HG03280 (cell line): ENCODE results near the gene PI4KB.
"Not testable (repeated sequence)": the region's sequence is repeated elsewhere in the genome, so short reads cannot be mapped to it uniquely, and the experiment has no call there.

Experiments used
- ATAC-seq: cut with Tn5 transposase; IDR thresholded peaks from one replicate; pipeline ENCODE4 v1.9.1; 2021; ENCODE audit warnings: mild to moderate bottlenecking, moderate library complexity; ENCODE audit not compliant: unreplicated experiment

The PI4KB gene

GRCh38 chr1:151281969-151282882 is 45.0 kb downstream of the PI4KB start, which contains the start of gene ZNF687:
Gene ZNF687, plus strand, starts transcription at chr1:151282299. Its CDS starts 3,993 bp downstream, at chr1:151286292.
- peak; percentile 86 for ATAC-seq

GRCh38 chr1:151281225-151281968 is 45.8 kb downstream of the PI4KB start:
- ATAC-seq, result peak; percentile 40

DNA sequence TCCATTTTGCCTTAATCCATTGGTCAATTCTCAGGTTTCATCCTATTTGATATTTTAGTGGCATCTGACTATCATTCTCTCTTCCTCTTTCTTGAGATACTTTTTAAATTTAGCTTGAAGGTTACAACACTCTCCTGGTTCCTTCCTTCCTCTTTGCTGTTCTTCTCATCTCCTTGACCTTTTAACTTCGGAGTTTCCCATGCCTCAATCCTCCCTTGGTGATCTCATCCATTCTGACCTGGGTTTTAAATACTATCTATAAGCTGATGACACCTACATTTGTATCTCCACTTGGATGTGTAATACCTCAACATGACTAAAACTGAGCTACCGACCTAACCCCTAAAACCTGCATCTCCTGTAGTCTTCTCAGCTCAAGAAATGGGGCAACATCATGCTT is 50.0 kb downstream of the PI4KB start:
- no peak for ATAC-seq

DNA sequence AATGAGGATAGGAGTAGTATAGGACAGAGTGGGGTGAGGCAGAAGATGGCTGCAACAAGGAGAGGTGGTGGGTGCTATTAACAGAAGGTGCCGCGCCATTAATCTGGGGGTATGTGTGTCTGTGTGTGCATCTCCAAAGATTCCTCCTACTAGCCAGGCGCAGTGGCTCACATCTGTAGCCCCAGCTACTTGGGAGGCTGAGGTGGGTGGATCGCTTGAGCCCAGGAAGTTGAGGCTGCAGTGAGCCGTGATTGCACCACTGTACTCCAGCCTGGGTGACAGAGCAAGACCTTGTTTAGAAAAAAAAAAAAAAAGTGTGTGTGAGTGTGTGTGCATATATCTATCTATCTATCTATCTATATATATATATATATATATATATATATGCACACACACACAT is 51.9 kb downstream of the PI4KB start:
- ATAC-seq, result not testable (repeated sequence)

DNA sequence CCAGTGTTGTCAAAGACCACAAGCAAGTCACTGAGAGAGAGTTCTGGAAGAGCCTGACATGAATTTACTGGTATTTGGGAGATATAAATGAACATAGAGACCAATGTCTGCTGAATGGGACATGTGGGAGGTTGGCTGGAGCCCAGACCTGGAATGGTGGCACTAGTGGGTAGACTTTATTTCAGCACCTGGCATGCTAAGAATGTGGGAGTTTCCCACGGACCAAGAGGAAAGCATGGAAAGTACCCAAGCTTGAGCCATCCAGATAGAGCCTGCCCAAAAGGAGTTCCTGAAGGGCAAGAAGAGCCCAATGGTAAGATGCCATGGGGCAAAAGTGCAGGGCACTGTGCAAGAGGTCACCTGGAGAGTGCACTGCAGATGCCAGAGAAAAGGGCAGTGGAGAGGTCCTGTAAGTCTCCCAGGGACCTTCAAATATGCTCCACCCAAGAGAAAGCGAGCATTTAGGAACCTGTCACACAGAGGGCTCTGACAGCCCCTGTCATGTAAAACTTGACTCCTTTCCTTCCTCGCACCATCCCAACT is 53.2 kb downstream of the PI4KB start:
- ATAC-seq, result no peak

DNA sequence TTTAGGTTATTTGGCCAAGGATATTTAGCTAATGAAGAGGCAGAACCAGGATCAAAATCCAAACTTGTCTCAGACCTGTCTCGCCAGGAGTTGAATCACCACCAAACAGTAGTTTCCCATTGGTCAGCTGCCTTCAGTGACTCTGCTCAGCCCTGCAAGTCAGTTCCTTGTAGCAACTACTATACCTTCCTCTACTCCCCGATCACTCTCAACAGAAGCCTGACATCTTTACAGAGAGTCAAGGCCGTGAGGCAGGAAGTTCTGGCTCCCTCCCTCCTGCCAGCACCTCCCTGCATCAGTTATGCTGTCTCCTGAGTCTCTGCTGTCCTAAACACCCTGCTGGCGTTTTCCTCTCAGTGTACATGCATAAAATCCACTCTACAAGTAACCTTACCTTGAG is 59.5 kb downstream of the PI4KB start:
- ATAC-seq, result no peak

DNA sequence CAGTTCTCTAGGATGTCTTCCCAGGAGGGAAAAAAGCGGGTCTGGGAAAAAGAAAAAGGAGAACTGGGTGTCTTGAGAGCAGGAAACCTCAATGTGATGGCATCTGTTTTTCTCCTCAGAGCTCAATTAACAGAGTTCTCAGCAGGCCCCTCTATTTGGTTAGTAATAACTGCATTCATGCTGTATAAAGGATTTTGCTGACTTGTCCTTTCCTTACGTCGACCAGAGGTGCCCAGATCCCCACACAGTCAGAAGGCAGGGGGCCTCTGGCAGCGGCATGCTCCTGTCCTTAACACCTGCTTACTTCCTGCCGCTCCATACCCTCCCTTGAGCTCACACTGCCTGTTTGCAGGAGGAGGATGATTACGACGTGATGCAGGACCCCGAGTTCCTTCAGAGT is 60.4 kb downstream of the PI4KB start:
- no peak for ATAC-seq

GRCh38 chr1:151266315-151266714 is 60.9 kb downstream of the PI4KB start:
- ATAC-seq, result no peak

GRCh38 chr1:151265446-151266236 is 61.6 kb downstream of the PI4KB start:
- no peak for ATAC-seq

DNA sequence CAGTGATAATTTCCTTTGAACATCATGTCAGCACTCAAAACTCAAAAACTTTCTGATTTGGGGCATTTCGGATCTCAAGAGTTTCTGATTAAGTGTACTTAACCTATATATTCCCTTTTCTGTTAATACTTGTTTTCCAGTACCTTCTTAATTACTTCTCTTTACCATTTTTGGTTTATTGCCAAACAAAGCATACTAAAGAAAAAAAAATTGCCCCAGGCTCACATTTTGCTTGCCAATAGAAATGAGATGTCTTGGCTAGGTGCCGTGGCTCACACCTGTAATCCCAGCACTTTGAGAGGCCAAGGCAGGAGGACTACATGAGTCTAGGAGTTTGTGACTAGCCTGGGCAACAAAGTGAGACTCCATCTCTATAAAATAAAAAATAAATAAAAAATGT is 67.9 kb downstream of the PI4KB start:
- no peak for ATAC-seq

GRCh38 chr1:151255381-151255780 is 71.8 kb downstream of the PI4KB start:
- ATAC-seq, result no peak

GRCh38 chr1:151254217-151255213 is 72.7 kb downstream of the PI4KB start, which contains the start of gene PSMD4:
Gene PSMD4, plus strand, starts transcription at chr1:151254734. Its CDS starts 49 bp downstream, at chr1:151254783.
- peak; percentile 86 for ATAC-seq

- ATAC-seq, result no peak
These were observed 75.4 kb downstream of the PI4KB start for GRCh38 chr1:151251656-151252470.

DNA sequence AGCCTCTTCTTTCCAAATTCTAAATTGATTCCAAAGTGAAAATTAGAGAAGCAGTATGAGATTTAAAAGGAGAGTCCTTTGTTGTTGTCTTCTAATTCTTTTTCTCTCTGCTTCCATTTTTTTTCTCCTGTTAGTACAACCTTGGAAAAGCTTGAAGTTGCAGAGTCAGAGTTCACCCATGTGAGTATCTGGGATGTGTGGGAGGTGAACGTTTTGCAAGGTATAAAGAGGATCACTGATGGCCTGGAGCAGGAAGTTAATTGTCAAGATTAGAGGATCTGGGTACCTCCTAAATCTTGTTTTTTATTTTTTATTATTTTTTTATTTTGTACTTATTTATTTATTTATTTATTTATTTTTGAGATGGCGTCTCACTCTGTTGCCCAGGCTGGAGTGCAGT is 80.4 kb downstream of the PI4KB start:
- ATAC-seq, result no peak

DNA sequence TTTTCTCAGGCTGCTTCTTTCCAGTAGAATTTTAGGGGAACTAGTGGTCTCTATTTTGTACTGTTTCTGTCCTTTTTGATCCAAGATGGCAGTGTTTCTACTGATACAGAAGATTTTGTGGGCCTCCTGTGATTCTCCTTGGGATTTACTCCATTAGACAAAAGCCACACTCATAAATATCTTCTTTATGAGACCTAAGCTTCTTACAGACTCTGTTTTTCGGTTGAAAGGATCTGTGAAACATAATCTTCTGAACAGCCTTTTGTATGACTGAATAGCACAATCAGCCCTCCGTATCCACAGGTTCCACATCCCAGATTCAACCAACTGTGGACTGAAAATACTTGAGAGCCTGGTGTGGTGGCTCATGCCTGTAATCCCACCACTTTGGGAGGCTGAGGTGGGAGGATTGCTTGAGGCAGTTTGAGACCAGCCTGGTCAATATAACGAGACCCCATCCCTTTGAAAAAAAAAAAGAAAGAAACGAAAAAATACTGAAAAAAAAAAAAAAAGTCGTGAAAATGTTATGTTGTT is 83.5 kb downstream of the PI4KB start:
- ATAC-seq, result no peak

- ATAC-seq, result no peak
These were observed 84.8 kb downstream of the PI4KB start for GRCh38 chr1:151242442-151242841.
